Spleen (tissue), 11 donors: ENCODE measurements around the gene SLIT3. TPM values are rescaled to one million over a fixed set of nuclear protein-coding genes. Genes with fewer than 3 reads are reported as not detected.

Experiments
- DNase-seq: peaks from one replicate; pipeline ENCODE4 v3.0.0-alpha.2; 2020
- H3K27ac ChIP-seq, 8 donors: fragments of 200-600 bp; sonication (generic) in 7 of 8; 1 replicate in 4 of 8; 2 replicates in 4 of 8; pipeline versions ENCODE4 v1.5.0 to v1.8.0; 2016 to 2021; ENCODE audit warnings: inconsistent platforms in 4 of 8, mild to moderate bottlenecking in 4 of 8, moderate library complexity in 1 of 8
- H3K27me3 ChIP-seq, 7 donors: fragments of 200-600 bp; sonication (generic) in 6 of 7; replicated peaks in 1 of 7; 1 replicate in 4 of 7; 2 replicates in 3 of 7; pipeline versions ENCODE4 v1.5.0 to v1.8.0; 2016 to 2021; ENCODE audit warnings: inconsistent platforms in 3 of 7, mild to moderate bottlenecking in 1 of 7
- H3K36me3 ChIP-seq, 6 donors: fragments of 200-600 bp; sonication (generic) in 5 of 6; 1 replicate in 4 of 6; 2 replicates in 2 of 6; pipeline versions ENCODE4 v1.5.0 to v1.8.0; 2016 to 2021; ENCODE audit warnings: inconsistent platforms in 2 of 6
- H3K4me1 ChIP-seq, 6 donors: fragments of 200-600 bp; sonication (generic) in 5 of 6; 1 replicate in 3 of 6; 2 replicates in 3 of 6; pipeline versions ENCODE4 v1.5.0 to v1.8.0; 2016 to 2021; ENCODE audit warnings: inconsistent platforms in 3 of 6
- H3K4me3 ChIP-seq, 8 donors: fragments of 200-600 bp; sonication (generic) in 7 of 8; 1 replicate in 4 of 8; 2 replicates in 4 of 8; pipeline versions ENCODE4 v1.5.0 to v1.8.0; 2016 to 2021; ENCODE audit warnings: inconsistent platforms in 4 of 8, mild to moderate bottlenecking in 4 of 8, moderate library complexity in 2 of 8
- H3K9me3 ChIP-seq, 8 donors: fragments of 200-600 bp; sonication (generic) in 7 of 8; 1 replicate in 4 of 8; 2 replicates in 4 of 8; pipeline versions ENCODE4 v1.5.0 to v1.8.0; 2016 to 2021; ENCODE audit warnings: inconsistent platforms in 4 of 8
- POLR2A ChIP-seq, 3 donors: fragments of 450-650 bp; IDR thresholded peaks; one replicate each; pipeline ENCODE4 v1.5.1; 2017; ENCODE audit warnings: antibody characterized with exemption in 3 of 3, mild to moderate bottlenecking in 1 of 3
- POLR2AphosphoS5 ChIP-seq, 3 donors: sonication (generic); formaldehyde crosslinking; IDR thresholded peaks; one replicate each; pipeline ENCODE4 v1.5.1; 2017; ENCODE audit warnings: antibody characterized with exemption in 3 of 3
- WGBS, 5 donors: extraction: QIAGEN DNeasy Blood & Tissue Kit in 3 of 5; methylation state at CpG; one replicate each; pipeline versions ENCODE4 v1.1.5 to v1.1.7; 2013 to 2018; 5-methylcytosine and 5-hydroxymethylcytosine counted together
- intact Hi-C: fragments of 100-400 bp; cut with DNase I; formaldehyde crosslinking; loops from one replicate; pipeline ENCODE4 v1.15.0; 2023; ENCODE audit warnings: low total_unique reads
- polyA plus RNA-seq, 3 donors: library from polyadenylated mRNA; stranded (reverse); fragments of 200-250 nt; gene quantifications; one replicate each; pipeline ENCODE4 v1.2.1, GENCODE V29; 2013
- total RNA-seq, 7 donors: library from RNA; depleted of rRNA in 3 of 7; stranded (reverse); fragments of >200 nt in 3 of 7; fragmentation: NEBNext Ultra II Directional in 4 of 7; extraction: Animal tissue kit (Norgen Biotek cat#: 25700) in 4 of 7; gene quantifications; one replicate each; pipeline versions ENCODE4 v1.1.0 to v1.2.1, GENCODE V29; 2016 to 2021
- TF ChIP-seq, protein P1 (sequence below), 11 experiments: fragments of 200-600 bp in 7 of 11; fragments of 450-650 bp in 4 of 11; sonication (generic) in 4 of 11; IDR thresholded peaks in 8 of 11; conservative IDR thresholded peaks in 3 of 11; 1 replicate in 7 of 11; 2 replicates in 4 of 11; pipeline versions ENCODE4 v1.4.0 to v1.8.0; 2016 to 2021; ENCODE audit warnings: antibody characterized with exemption in 11 of 11, inconsistent platforms in 4 of 11, mild to moderate bottlenecking in 1 of 11
- donor health status: healthy with polysubstance abuse.
- donor health status: DM: no; HTN: no; CAD: no; lungs with moderate emphysema.
- donor health status: DM: no; HTN: no; CAD: no.
- donor health status: Bipolar disorder and iron deficiency.
- donor health status: healthy.
- donor health status: DM: no; HTN: no; CAD: no.
- donor health status: DM: yes; HTN: yes; CAD: no.

Gene SLIT3
- total and polyA plus RNA-seq, 10 donors, result 0.33 to 54.0 (median 13.2) TPM

- H3K4me3 ChIP-seq, result no peak overlapping the region
- intact Hi-C loops, result no loop called here
- H3K36me3 ChIP-seq, result no peaks in the 10 kb centered on the region
- no peaks in the 10 kb centered on the region for H3K9me3 ChIP-seq
- H3K27me3 ChIP-seq, result peaks cover 0 to 3% (median 0%) of the 10 kb centered on the region in 7 donors
- no peak for DNase-seq
- no peak for TF ChIP-seq POLR2AphosphoS5 (IDR thresholded peaks at IDR 0.05)
- TF ChIP-seq, protein P1, sequence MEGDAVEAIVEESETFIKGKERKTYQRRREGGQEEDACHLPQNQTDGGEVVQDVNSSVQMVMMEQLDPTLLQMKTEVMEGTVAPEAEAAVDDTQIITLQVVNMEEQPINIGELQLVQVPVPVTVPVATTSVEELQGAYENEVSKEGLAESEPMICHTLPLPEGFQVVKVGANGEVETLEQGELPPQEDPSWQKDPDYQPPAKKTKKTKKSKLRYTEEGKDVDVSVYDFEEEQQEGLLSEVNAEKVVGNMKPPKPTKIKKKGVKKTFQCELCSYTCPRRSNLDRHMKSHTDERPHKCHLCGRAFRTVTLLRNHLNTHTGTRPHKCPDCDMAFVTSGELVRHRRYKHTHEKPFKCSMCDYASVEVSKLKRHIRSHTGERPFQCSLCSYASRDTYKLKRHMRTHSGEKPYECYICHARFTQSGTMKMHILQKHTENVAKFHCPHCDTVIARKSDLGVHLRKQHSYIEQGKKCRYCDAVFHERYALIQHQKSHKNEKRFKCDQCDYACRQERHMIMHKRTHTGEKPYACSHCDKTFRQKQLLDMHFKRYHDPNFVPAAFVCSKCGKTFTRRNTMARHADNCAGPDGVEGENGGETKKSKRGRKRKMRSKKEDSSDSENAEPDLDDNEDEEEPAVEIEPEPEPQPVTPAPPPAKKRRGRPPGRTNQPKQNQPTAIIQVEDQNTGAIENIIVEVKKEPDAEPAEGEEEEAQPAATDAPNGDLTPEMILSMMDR (IDR thresholded peaks at IDR 0.05 in 8 of 11, conservative IDR thresholded peaks at IDR 0.05 in 3 of 11), result no peak
- no peak for TF ChIP-seq POLR2A (IDR thresholded peaks at IDR 0.05)
- peaks cover 0 to 4% (median under 1%) of the 10 kb centered on the region in 6 donors for H3K4me1 ChIP-seq
- H3K27ac ChIP-seq, result no peak overlapping the region
- 78 to 86% (median 79%) methylated on average over 6 of the region's 6 CpGs for WGBS, 5 donors
Observed at GRCh38 chr5:168910874-168911273, 390.1 kb downstream of the SLIT3 start.

DNA sequence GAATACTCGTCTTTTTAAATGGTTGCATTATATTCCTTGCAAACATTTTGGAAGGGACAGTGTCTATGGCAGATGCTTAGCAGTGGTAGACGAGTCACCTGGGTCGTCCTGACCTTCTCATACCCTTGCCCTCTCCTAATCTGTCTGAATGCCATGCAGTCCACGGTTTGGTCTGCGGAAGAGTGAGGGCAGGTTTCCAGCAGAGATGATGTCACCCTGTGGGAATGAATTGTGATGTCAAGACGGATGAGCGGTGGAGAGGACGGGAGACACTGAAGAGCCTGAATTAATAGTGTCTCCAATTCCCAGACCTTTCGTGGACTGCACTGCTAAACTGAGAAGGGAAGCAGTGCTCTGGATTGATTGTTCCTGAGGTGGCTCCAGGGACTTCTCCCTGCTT is 392.7 kb downstream of the SLIT3 start:
- TF ChIP-seq, protein P1 (IDR thresholded peaks at IDR 0.05 in 8 of 11, conservative IDR thresholded peaks at IDR 0.05 in 3 of 11), result no peak
- no peak for TF ChIP-seq POLR2A (IDR thresholded peaks at IDR 0.05)
- TF ChIP-seq POLR2AphosphoS5 (IDR thresholded peaks at IDR 0.05), result no peak

GRCh38 chr5:168903061-168903460 is 397.9 kb downstream of the SLIT3 start:
- WGBS, 5 donors, result 74 to 90% (median 81%) methylated on average over 2 of the region's 2 CpGs
- no peaks in the 10 kb centered on the region for H3K4me1 ChIP-seq
- TF ChIP-seq POLR2A (IDR thresholded peaks at IDR 0.05) (no peak), POLR2AphosphoS5 (IDR thresholded peaks at IDR 0.05) (no peak)
- TF ChIP-seq, protein P1 (IDR thresholded peaks at IDR 0.05 in 8 of 11, conservative IDR thresholded peaks at IDR 0.05 in 3 of 11), result no peak

More for the DNA sequence above, 392.7 kb downstream of the SLIT3 start:
- no peaks in the 10 kb centered on the region for H3K4me1 ChIP-seq
- H3K27me3 ChIP-seq, result peaks cover 0 to 3% (median 0%) of the 10 kb centered on the region in 7 donors
- no peaks in the 10 kb centered on the region for H3K9me3 ChIP-seq
- intact Hi-C loops, result no loop called here
- no peak overlapping the region for H3K27ac ChIP-seq
- no peak overlapping the region for H3K4me3 ChIP-seq
- 65 to 88% (median 77%) methylated on average over 9 of the region's 9 CpGs for WGBS, 5 donors
- H3K36me3 ChIP-seq, result no peaks in the 10 kb centered on the region
- DNase-seq, result no peak

GRCh38 chr5:168899673-168900072 is 401.3 kb downstream of the SLIT3 start:
- no peak for DNase-seq
- H3K4me1 ChIP-seq, result no peaks in the 10 kb centered on the region
- WGBS, 5 donors, result 39 to 58% (median 51%) methylated on average over 3 of the region's 3 CpGs
- intact Hi-C loops, result no loop called here
- no peak overlapping the region for H3K4me3 ChIP-seq
- H3K36me3 ChIP-seq, result no peaks in the 10 kb centered on the region
- TF ChIP-seq POLR2A (IDR thresholded peaks at IDR 0.05) (no peak), POLR2AphosphoS5 (IDR thresholded peaks at IDR 0.05) (no peak)
- TF ChIP-seq, protein P1 (IDR thresholded peaks at IDR 0.05 in 8 of 11, conservative IDR thresholded peaks at IDR 0.05 in 3 of 11), result no peak
- H3K9me3 ChIP-seq, result no peaks in the 10 kb centered on the region
- H3K27me3 ChIP-seq, result peaks cover 0 to 10% (median 0%) of the 10 kb centered on the region in 7 donors
- H3K27ac ChIP-seq, result no peak overlapping the region

More at GRCh38 chr5:168903061-168903460, 397.9 kb downstream of the SLIT3 start:
- Histone ChIP-seq H3K9me3 (no peaks in the 10 kb centered on the region), H3K27me3 (peaks cover 0 to under 1% (median 0%) of the 10 kb centered on the region in 7 donors), H3K27ac (no peak overlapping the region), H3K36me3 (no peaks in the 10 kb centered on the region), H3K4me3 (no peak overlapping the region)
- DNase-seq, result no peak
- intact Hi-C loops, result no loop called here
